Measurements from ENCODE around the gene PSMD13.
"Not testable (repeated sequence)": the region's sequence is repeated elsewhere in the genome, so short reads cannot be mapped to it uniquely, and the experiment has no call there.

PSMD13 gene

GRCh38 chr11:236774-237767 lies at the start of gene PSMD13:
PSMD13 (plus strand) TSS chr11:236976; CDS start chr11:237050, 74 bp downstream.
- Histone ChIP-seq H3K36me3 (ENCODE audit: control insufficient read depth, insufficient read depth, low read length) (no peaks in the 10 kb centered on the region), H3K9me3 (ENCODE audit: control insufficient read depth, low read length) (no peaks in the 10 kb centered on the region), H3K4me1 (ENCODE audit: control insufficient read depth, insufficient read depth, low read length) (peaks cover 14% of the 10 kb centered on the region), H3K27me3 (ENCODE audit: control insufficient read depth, insufficient read depth, low read length) (no peaks in the 10 kb centered on the region), H3K4me3 (ENCODE audit: low read length) (peak within 1 kb of the TSS; percentile 100), H3K9ac (ENCODE audit: low read length) (peak within 1 kb of the TSS; percentile 79)

GRCh38 chr11:189200-189783 lies 47.5 kb upstream of the PSMD13 start:
- not testable (repeated sequence) for H3K4me1 ChIP-seq (ENCODE audit: control insufficient read depth, insufficient read depth, low read length); H3K9ac ChIP-seq (ENCODE audit: low read length); H3K9me3 ChIP-seq (ENCODE audit: control insufficient read depth, low read length); H3K27me3 ChIP-seq (ENCODE audit: control insufficient read depth, insufficient read depth, low read length); H3K36me3 ChIP-seq (ENCODE audit: control insufficient read depth, insufficient read depth, low read length); H3K4me3 ChIP-seq (ENCODE audit: low read length)

- not testable (repeated sequence) for H3K36me3 ChIP-seq (ENCODE audit: control insufficient read depth, insufficient read depth, low read length); H3K4me3 ChIP-seq (ENCODE audit: low read length); H3K9me3 ChIP-seq (ENCODE audit: control insufficient read depth, low read length); H3K9ac ChIP-seq (ENCODE audit: low read length); H3K27me3 ChIP-seq (ENCODE audit: control insufficient read depth, insufficient read depth, low read length); H3K4me1 ChIP-seq (ENCODE audit: control insufficient read depth, insufficient read depth, low read length)
These were observed 46.9 kb upstream of the PSMD13 start for GRCh38 chr11:189843-190311.

GRCh38 chr11:190546-190945 lies 46.2 kb upstream of the PSMD13 start:
- H3K9ac ChIP-seq (ENCODE audit: low read length); H3K9me3 ChIP-seq (ENCODE audit: control insufficient read depth, low read length); H3K4me1 ChIP-seq (ENCODE audit: control insufficient read depth, insufficient read depth, low read length); H3K4me3 ChIP-seq (ENCODE audit: low read length); H3K36me3 ChIP-seq (ENCODE audit: control insufficient read depth, insufficient read depth, low read length); H3K27me3 ChIP-seq (ENCODE audit: control insufficient read depth, insufficient read depth, low read length): not testable (repeated sequence)

GRCh38 chr11:191490-192478 lies 45.0 kb upstream of the PSMD13 start:
- H3K4me1 ChIP-seq (ENCODE audit: control insufficient read depth, insufficient read depth, low read length); H3K4me3 ChIP-seq (ENCODE audit: low read length); H3K9ac ChIP-seq (ENCODE audit: low read length); H3K36me3 ChIP-seq (ENCODE audit: control insufficient read depth, insufficient read depth, low read length); H3K27me3 ChIP-seq (ENCODE audit: control insufficient read depth, insufficient read depth, low read length); H3K9me3 ChIP-seq (ENCODE audit: control insufficient read depth, low read length): not testable (repeated sequence)

- H3K4me1 ChIP-seq (ENCODE audit: control insufficient read depth, insufficient read depth, low read length); H3K36me3 ChIP-seq (ENCODE audit: control insufficient read depth, insufficient read depth, low read length); H3K9ac ChIP-seq (ENCODE audit: low read length); H3K27me3 ChIP-seq (ENCODE audit: control insufficient read depth, insufficient read depth, low read length); H3K9me3 ChIP-seq (ENCODE audit: control insufficient read depth, low read length); H3K4me3 ChIP-seq (ENCODE audit: low read length): not testable (repeated sequence)
These were observed 44.1 kb upstream of the PSMD13 start, which contains the start of gene SCGB1C1 for GRCh38 chr11:192674-193128. SCGB1C1 (plus strand) TSS chr11:193078; CDS start chr11:193100, 22 bp downstream.

GRCh38 chr11:193481-193880 lies 43.3 kb upstream of the PSMD13 start:
- not testable (repeated sequence) for H3K27me3 ChIP-seq (ENCODE audit: control insufficient read depth, insufficient read depth, low read length)

GRCh38 chr11:196786-197731 lies 39.7 kb upstream of the PSMD13 start:
- Histone ChIP-seq H3K4me3 (ENCODE audit: low read length) (no peak overlapping the region), H3K9ac (ENCODE audit: low read length) (no peak overlapping the region), H3K9me3 (ENCODE audit: control insufficient read depth, low read length) (no peaks in the 10 kb centered on the region), H3K27me3 (ENCODE audit: control insufficient read depth, insufficient read depth, low read length) (no peaks in the 10 kb centered on the region), H3K4me1 (ENCODE audit: control insufficient read depth, insufficient read depth, low read length) (no peaks in the 10 kb centered on the region), H3K36me3 (ENCODE audit: control insufficient read depth, insufficient read depth, low read length) (no peaks in the 10 kb centered on the region)

More at GRCh38 chr11:193481-193880, 43.3 kb upstream of the PSMD13 start:
- not testable (repeated sequence) for H3K9me3 ChIP-seq (ENCODE audit: control insufficient read depth, low read length); H3K9ac ChIP-seq (ENCODE audit: low read length); H3K4me1 ChIP-seq (ENCODE audit: control insufficient read depth, insufficient read depth, low read length); H3K4me3 ChIP-seq (ENCODE audit: low read length); H3K36me3 ChIP-seq (ENCODE audit: control insufficient read depth, insufficient read depth, low read length)

- Histone ChIP-seq H3K9ac (ENCODE audit: low read length) (no peak overlapping the region), H3K9me3 (ENCODE audit: control insufficient read depth, low read length) (no peaks in the 10 kb centered on the region), H3K36me3 (ENCODE audit: control insufficient read depth, insufficient read depth, low read length) (no peaks in the 10 kb centered on the region), H3K4me3 (ENCODE audit: low read length) (no peak overlapping the region), H3K27me3 (ENCODE audit: control insufficient read depth, insufficient read depth, low read length) (no peaks in the 10 kb centered on the region), H3K4me1 (ENCODE audit: control insufficient read depth, insufficient read depth, low read length) (no peaks in the 10 kb centered on the region)
These were observed 39.0 kb upstream of the PSMD13 start for GRCh38 chr11:197741-198235.

GRCh38 chr11:198236-198806 lies 38.5 kb upstream of the PSMD13 start:
- no peak overlapping the region for H3K9ac ChIP-seq (ENCODE audit: low read length)
- no peaks in the 10 kb centered on the region for H3K27me3 ChIP-seq (ENCODE audit: control insufficient read depth, insufficient read depth, low read length)
- no peaks in the 10 kb centered on the region for H3K9me3 ChIP-seq (ENCODE audit: control insufficient read depth, low read length)
- no peaks in the 10 kb centered on the region for H3K4me1 ChIP-seq (ENCODE audit: control insufficient read depth, insufficient read depth, low read length)
- H3K4me3 ChIP-seq (ENCODE audit: low read length) = no peak overlapping the region
- peaks cover 1% of the 10 kb centered on the region for H3K36me3 ChIP-seq (ENCODE audit: control insufficient read depth, insufficient read depth, low read length)
